Tibial artery (tissue), 4 donors: ENCODE data around the gene CHST11.

Experiments
- DNase-seq, 2 donors: peaks; one replicate each; pipeline ENCODE4 v3.0.0-alpha.2; 2019
- H3K27ac ChIP-seq, 2 donors: fragments of 200-600 bp; sonication (generic) in 1 of 2; 1 replicate in 1 of 2; 2 replicates in 1 of 2; pipeline ENCODE4 v1.5.1; 2018 to 2019; ENCODE audit warnings: mild to moderate bottlenecking in 1 of 2
- H3K27me3 ChIP-seq, 2 donors: fragments of 200-600 bp; sonication (generic) in 1 of 2; one replicate each; pipeline versions ENCODE4 v1.5.1 to v1.6.0; 2016 to 2019
- H3K36me3 ChIP-seq, 3 donors: fragments of 200-600 bp; sonication (generic) in 2 of 3; one replicate each; pipeline ENCODE4 v1.5.1; 2016 to 2019; ENCODE audit warnings: mild to moderate bottlenecking in 2 of 3
- H3K4me1 ChIP-seq, 4 donors: fragments of 200-600 bp; sonication (generic) in 2 of 4; 1 replicate in 3 of 4; 2 replicates in 1 of 4; pipeline ENCODE4 v1.5.1; 2016 to 2019
- H3K4me3 ChIP-seq, 2 donors: fragments of 200-600 bp; sonication (generic) in 1 of 2; 1 replicate in 1 of 2; 2 replicates in 1 of 2; pipeline ENCODE4 v1.5.1; 2018 to 2019; ENCODE audit warnings: mild to moderate bottlenecking in 2 of 2
- H3K9me3 ChIP-seq, 3 donors: fragments of 200-600 bp; sonication (generic) in 1 of 3; one replicate each; pipeline ENCODE4 v1.5.1; 2016 to 2019
- CTCF ChIP-seq, 2 experiments: fragments of 200-600 bp in 1 of 2; fragments of 450-650 bp in 1 of 2; IDR thresholded peaks; one replicate each; pipeline ENCODE4 v1.5.1; 2017 to 2019; ENCODE audit warnings: antibody characterized with exemption in 2 of 2, mild to moderate bottlenecking in 1 of 2, moderate library complexity in 1 of 2
- intact Hi-C: fragments of 100-400 bp; cut with DNase I; formaldehyde crosslinking; loops from one replicate; pipeline ENCODE4 v1.15.0; 2023; ENCODE audit warnings: low total_unique reads

Gene CHST11

GRCh38 chr12:104651811-104652210 lies 195.1 kb downstream of the CHST11 start:
- no peaks in the 10 kb centered on the region for H3K9me3 ChIP-seq
- no peaks in the 10 kb centered on the region for H3K4me1 ChIP-seq
- no peaks in the 10 kb centered on the region for H3K36me3 ChIP-seq
- H3K27me3 ChIP-seq = no peaks in the 10 kb centered on the region
- no peak for DNase-seq
- intact Hi-C loops = no loop called here
- no peak overlapping the region for H3K4me3 ChIP-seq
- TF ChIP-seq CTCF (IDR thresholded peaks at IDR 0.05) = no peak
- no peak overlapping the region for H3K27ac ChIP-seq

GRCh38 chr12:104652358-104652757 lies 195.6 kb downstream of the CHST11 start:
- Histone ChIP-seq H3K36me3 (no peaks in the 10 kb centered on the region), H3K4me3 (no peak overlapping the region), H3K27ac (no peak overlapping the region), H3K9me3 (no peaks in the 10 kb centered on the region), H3K4me1 (no peaks in the 10 kb centered on the region), H3K27me3 (no peaks in the 10 kb centered on the region)
- DNase-seq = no peak
- intact Hi-C loops = no loop called here
- TF ChIP-seq CTCF (IDR thresholded peaks at IDR 0.05) = no peak

- Histone ChIP-seq H3K4me3 (no peak overlapping the region), H3K27ac (no peak overlapping the region), H3K36me3 (no peaks in the 10 kb centered on the region), H3K4me1 (no peaks in the 10 kb centered on the region), H3K27me3 (no peaks in the 10 kb centered on the region), H3K9me3 (no peaks in the 10 kb centered on the region)
- TF ChIP-seq CTCF (IDR thresholded peaks at IDR 0.05) = no peak
- no peak for DNase-seq
- intact Hi-C loops = no loop called here
Measured at GRCh38 chr12:104652910-104653309, 196.2 kb downstream of the CHST11 start.

GRCh38 chr12:104653730-104654664 lies 197.2 kb downstream of the CHST11 start:
- Histone ChIP-seq H3K27ac (no peak overlapping the region), H3K4me1 (no peaks in the 10 kb centered on the region), H3K36me3 (no peaks in the 10 kb centered on the region), H3K27me3 (no peaks in the 10 kb centered on the region), H3K9me3 (no peaks in the 10 kb centered on the region), H3K4me3 (no peak overlapping the region)
- TF ChIP-seq CTCF (IDR thresholded peaks at IDR 0.05) = no peak
- intact Hi-C loops = no loop called here
- no peak for DNase-seq

GRCh38 chr12:104654665-104655609 lies 198.2 kb downstream of the CHST11 start:
- intact Hi-C loops = no loop called here
- TF ChIP-seq CTCF (IDR thresholded peaks at IDR 0.05) = no peak

More at GRCh38 chr12:104654665-104655609, 198.2 kb downstream of the CHST11 start:
- no peak overlapping the region for H3K4me3 ChIP-seq
- H3K27me3 ChIP-seq = no peaks in the 10 kb centered on the region
- H3K27ac ChIP-seq = no peak overlapping the region
- H3K4me1 ChIP-seq = no peaks in the 10 kb centered on the region
- H3K36me3 ChIP-seq = no peaks in the 10 kb centered on the region
- DNase-seq = no peak
- no peaks in the 10 kb centered on the region for H3K9me3 ChIP-seq
